Upper lobe of left lung (tissue), 6 donors: ENCODE results near the gene GFPT2. TPM values are rescaled to one million over a fixed set of nuclear protein-coding genes. Genes with fewer than 3 reads are reported as not detected.

Source experiments
- ATAC-seq, 2 donors: fragments of 200-7000 bp; cut with Tn5 transposase; one replicate each; pipeline ENCODE4 v1.9.1; 2022; ENCODE audit warnings: mild to moderate bottlenecking in 2 of 2, moderate library complexity in 2 of 2; ENCODE audit not compliant: low FRiP score in 2 of 2
- DNase-seq, 2 donors: peaks; one replicate each; pipeline ENCODE4 v3.0.0-alpha.2; 2019 to 2020
- H3K27ac ChIP-seq, 4 donors: fragments of 200-600 bp; sonication (generic); one replicate each; pipeline ENCODE4 v1.5.1; 2016 to 2019
- H3K27me3 ChIP-seq, 4 donors: fragments of 200-600 bp; sonication (generic); one replicate each; pipeline ENCODE4 v1.5.1; 2017 to 2019
- H3K36me3 ChIP-seq, 4 donors: fragments of 200-600 bp; sonication (generic); one replicate each; pipeline ENCODE4 v1.5.1; 2016 to 2019
- H3K4me1 ChIP-seq, 4 donors: fragments of 200-600 bp; sonication (generic); one replicate each; pipeline ENCODE4 v1.5.1; 2018 to 2019
- H3K4me3 ChIP-seq, 4 donors: fragments of 200-600 bp; sonication (generic); one replicate each; pipeline ENCODE4 v1.5.1; 2017 to 2019; ENCODE audit warnings: mild to moderate bottlenecking in 2 of 4, moderate library complexity in 1 of 4
- H3K9me3 ChIP-seq, 4 donors: fragments of 200-600 bp; sonication (generic); one replicate each; pipeline ENCODE4 v1.5.1; 2018 to 2019
- CTCF ChIP-seq, 6 experiments: fragments of 450-650 bp in 4 of 6; fragments of 200-600 bp in 2 of 6; sonication (generic) in 2 of 6; IDR thresholded peaks; one replicate each; pipeline ENCODE4 v1.5.1; 2016 to 2019; ENCODE audit warnings: antibody characterized with exemption in 6 of 6
- EP300 ChIP-seq, 4 donors: sonication (generic); formaldehyde crosslinking; IDR thresholded peaks; one replicate each; pipeline ENCODE4 v1.5.1; 2017; ENCODE audit warnings: antibody characterized with exemption in 4 of 4, control low read depth in 2 of 4
- POLR2A ChIP-seq, 4 donors: fragments of 450-650 bp; IDR thresholded peaks; one replicate each; pipeline ENCODE4 v1.5.1; 2016 to 2017; ENCODE audit warnings: antibody characterized with exemption in 4 of 4, mild to moderate bottlenecking in 2 of 4
- POLR2AphosphoS5 ChIP-seq, 2 donors: sonication (generic); formaldehyde crosslinking; IDR thresholded peaks; one replicate each; pipeline ENCODE4 v1.5.1; 2017; ENCODE audit warnings: antibody characterized with exemption in 2 of 2
- WGBS, 2 donors: methylation state at CpG; one replicate each; pipeline ENCODE4 v1.1.5; 2017 to 2018; 5-methylcytosine and 5-hydroxymethylcytosine counted together
- total RNA-seq, 6 donors: library from RNA; depleted of rRNA in 4 of 6; stranded (reverse); fragments of >200 nt in 4 of 6; gene quantifications; one replicate each; pipeline versions ENCODE4 v1.1.0 to v1.2.1, GENCODE V29; 2016 to 2021
- donor health status: DM: no; HTN: no; CAD: no; lungs with moderate emphysema.
- donor health status: DM: no; HTN: yes; CAD: no; lungs with severe emphysema.

Gene GFPT2
- total RNA-seq, 6 donors from 2014 or later = 6.8 to 35.4 (median 18.0) TPM

- no peak for DNase-seq
- Histone ChIP-seq H3K36me3 (no peaks in the 10 kb centered on the region), H3K4me1 (no peaks in the 10 kb centered on the region), H3K27ac (no peak overlapping the region), H3K4me3 (no peak overlapping the region), H3K9me3 (no peaks in the 10 kb centered on the region), H3K27me3 (no peaks in the 10 kb centered on the region)
- no peak for TF ChIP-seq EP300 (IDR thresholded peaks at IDR 0.05)
- TF ChIP-seq POLR2A (IDR thresholded peaks at IDR 0.05) = no peak
- no peak for TF ChIP-seq CTCF (IDR thresholded peaks at IDR 0.05)
- TF ChIP-seq POLR2AphosphoS5 (IDR thresholded peaks at IDR 0.05) = no peak
- peak in 1 of 2 donors; percentile 15 for ATAC-seq
- WGBS, 2 donors = 81 to 90% methylated on average over 3 to 7 of the region's 7 CpGs
Measured at GRCh38 chr5:180391276-180391675, 38.1 kb upstream of the GFPT2 start.

DNA sequence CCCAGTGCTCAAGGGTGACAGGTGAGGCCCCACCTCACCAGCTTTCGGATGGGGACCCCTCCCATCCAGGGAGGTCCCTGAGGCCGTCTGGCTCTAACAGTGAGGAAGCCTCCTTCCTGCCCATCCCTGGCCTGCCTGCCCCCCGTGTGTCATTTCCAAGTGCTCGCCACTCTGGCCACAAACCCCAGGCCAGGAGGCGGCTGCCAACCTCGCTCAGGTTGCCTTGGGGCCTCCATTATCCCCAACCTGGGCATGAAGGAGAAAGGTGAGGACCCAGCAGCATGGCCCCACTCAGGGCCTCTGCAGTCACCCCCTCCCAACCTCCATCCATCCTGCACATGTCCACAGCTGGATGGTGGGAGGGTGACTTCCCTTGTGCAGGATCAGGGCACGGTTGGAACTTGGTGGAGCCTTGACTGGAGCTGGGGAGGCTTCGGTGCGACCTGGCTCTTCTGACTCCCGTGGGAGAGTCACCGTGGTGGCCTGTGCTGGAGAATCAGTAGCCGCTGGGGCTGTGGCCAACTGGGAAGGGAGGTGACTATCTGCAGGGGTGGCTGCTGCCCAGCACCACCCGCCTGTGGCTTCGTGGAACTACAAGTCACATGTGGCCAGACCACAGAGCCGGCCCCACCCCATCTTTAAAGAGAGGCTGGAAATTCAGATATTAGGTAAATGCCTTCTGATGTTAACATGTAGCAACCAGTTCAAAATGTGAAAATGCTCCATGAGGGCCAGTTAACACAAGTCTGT, 37.5 kb upstream of the GFPT2 start:
- Histone ChIP-seq H3K27ac (no peak overlapping the region), H3K4me1 (no peaks in the 10 kb centered on the region), H3K9me3 (no peaks in the 10 kb centered on the region), H3K4me3 (no peak overlapping the region), H3K36me3 (no peaks in the 10 kb centered on the region), H3K27me3 (no peaks in the 10 kb centered on the region)
- ATAC-seq (no peak), DNase-seq (no peak)
- WGBS, 2 donors = 86 to 89% methylated on average over 3 to 15 of the region's 15 CpGs
- TF ChIP-seq EP300 (IDR thresholded peaks at IDR 0.05) (no peak), POLR2AphosphoS5 (IDR thresholded peaks at IDR 0.05) (no peak), CTCF (IDR thresholded peaks at IDR 0.05) (no peak), POLR2A (IDR thresholded peaks at IDR 0.05) (no peak)

GRCh38 chr5:180389252-180390101, 36.3 kb upstream of the GFPT2 start:
- no peak for TF ChIP-seq EP300 (IDR thresholded peaks at IDR 0.05)
- TF ChIP-seq CTCF (IDR thresholded peaks at IDR 0.05) = no peak
- TF ChIP-seq POLR2AphosphoS5 (IDR thresholded peaks at IDR 0.05) = no peak
- no peak for TF ChIP-seq POLR2A (IDR thresholded peaks at IDR 0.05)
- peak; percentile 35 to 94 for ATAC-seq
- no peak overlapping the region for H3K4me3 ChIP-seq
- H3K36me3 ChIP-seq = no peaks in the 10 kb centered on the region
- no peak overlapping the region for H3K27ac ChIP-seq
- H3K4me1 ChIP-seq = no peaks in the 10 kb centered on the region
- H3K9me3 ChIP-seq = no peaks in the 10 kb centered on the region
- H3K27me3 ChIP-seq = no peaks in the 10 kb centered on the region
- WGBS, 2 donors = 59% methylated on average over 29 to 31 of the region's 39 CpGs
- peak in 1 of 2 donors; percentile 82 for DNase-seq

DNA sequence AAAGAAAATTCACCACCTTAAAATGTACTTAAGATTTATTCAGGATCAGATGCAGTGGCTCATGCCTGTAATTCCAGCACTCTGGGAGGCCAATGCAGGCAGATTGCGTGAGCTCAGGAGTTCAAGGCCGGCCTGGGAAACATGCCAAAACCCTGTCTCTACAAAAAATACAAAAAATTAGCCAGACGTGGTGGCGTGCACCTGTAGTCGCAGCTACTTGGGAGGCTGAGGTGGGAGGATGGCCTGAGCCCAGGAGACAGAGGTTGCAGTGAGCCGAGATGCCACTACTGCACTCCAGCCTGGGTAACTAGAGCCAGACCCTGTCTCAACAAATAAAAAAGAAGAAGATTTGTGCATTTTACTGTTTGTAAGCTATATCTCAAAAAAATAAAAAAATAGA, 34.7 kb upstream of the GFPT2 start:
- no peak for ATAC-seq
- Histone ChIP-seq H3K27me3 (no peaks in the 10 kb centered on the region), H3K4me3 (no peak overlapping the region), H3K27ac (no peak overlapping the region), H3K36me3 (no peaks in the 10 kb centered on the region), H3K4me1 (no peaks in the 10 kb centered on the region), H3K9me3 (no peaks in the 10 kb centered on the region)
- WGBS, 2 donors = 85 to 86% methylated on average over 6 of the region's 6 CpGs
- no peak for DNase-seq
- no peak for TF ChIP-seq POLR2A (IDR thresholded peaks at IDR 0.05)
- no peak for TF ChIP-seq CTCF (IDR thresholded peaks at IDR 0.05)
- no peak for TF ChIP-seq POLR2AphosphoS5 (IDR thresholded peaks at IDR 0.05)
- TF ChIP-seq EP300 (IDR thresholded peaks at IDR 0.05) = no peak
